ENCODE results near the gene CORO2A.
"Not testable (repeated sequence)": the region's sequence is repeated elsewhere in the genome, so short reads cannot be mapped to it uniquely, and the experiment has no call there.

The CORO2A gene

GRCh38 chr9:98191181-98191608 is 1.2 kb downstream of the CORO2A start:
- no peak for DNase-seq

- DNase-seq, result no peak
Measured at GRCh38 chr9:98190757-98191105, 1.7 kb downstream of the CORO2A start.

DNA sequence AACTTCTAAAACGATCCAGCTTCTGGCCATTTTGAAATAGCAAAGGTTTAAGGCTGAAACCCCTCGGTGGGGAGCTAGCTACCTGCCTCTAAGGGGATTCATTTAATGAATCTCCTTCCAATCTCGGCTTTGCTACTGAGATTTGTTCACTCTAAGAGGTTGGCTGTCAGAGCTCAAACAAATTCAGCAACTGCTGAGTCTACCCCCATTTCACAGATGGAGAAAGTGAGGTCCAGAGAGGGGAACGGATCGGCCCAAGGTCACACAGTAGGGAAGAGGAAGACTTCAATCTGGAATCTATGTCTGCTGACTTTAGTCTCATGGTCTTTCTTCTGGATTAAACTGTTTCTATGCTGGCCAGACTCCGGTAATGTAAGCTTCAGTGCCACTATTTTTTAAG is 3.0 kb downstream of the CORO2A start:
- no peak for DNase-seq

GRCh38 chr9:98187926-98188325 is 4.5 kb downstream of the CORO2A start:
- DNase-seq, result no peak

GRCh38 chr9:98186236-98186635 is 6.2 kb downstream of the CORO2A start:
- DNase-seq, result no peak

DNA sequence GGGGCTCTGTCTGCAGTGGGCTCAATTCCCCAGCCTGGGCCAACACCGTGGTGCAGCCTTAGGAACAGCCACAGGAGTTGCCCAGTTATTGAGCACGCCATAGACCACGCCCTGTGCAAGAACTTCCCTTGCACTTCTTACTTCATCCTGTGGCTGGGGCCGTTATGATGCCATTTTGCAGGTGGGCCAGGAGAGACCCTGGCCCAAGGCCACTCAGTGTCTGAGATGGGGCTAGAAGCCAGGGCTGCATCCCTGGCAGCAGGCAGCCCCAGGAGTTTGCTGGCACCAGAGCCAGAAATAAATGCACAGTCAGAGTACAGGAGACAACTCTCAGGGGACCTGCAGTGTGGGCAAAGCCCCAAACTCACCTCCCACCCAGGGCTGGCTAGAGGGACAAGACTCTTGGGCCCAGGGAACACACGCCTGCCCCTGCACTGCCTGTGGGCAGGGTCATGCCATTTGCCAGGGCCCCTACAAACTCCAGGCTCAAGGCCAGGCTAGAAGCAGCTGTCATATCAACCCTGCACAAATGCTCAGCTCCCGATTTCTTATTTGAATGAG is 6.7 kb downstream of the CORO2A start:
- no peak for DNase-seq

GRCh38 chr9:98185021-98185567 is 7.3 kb downstream of the CORO2A start:
- no peak for DNase-seq

DNA sequence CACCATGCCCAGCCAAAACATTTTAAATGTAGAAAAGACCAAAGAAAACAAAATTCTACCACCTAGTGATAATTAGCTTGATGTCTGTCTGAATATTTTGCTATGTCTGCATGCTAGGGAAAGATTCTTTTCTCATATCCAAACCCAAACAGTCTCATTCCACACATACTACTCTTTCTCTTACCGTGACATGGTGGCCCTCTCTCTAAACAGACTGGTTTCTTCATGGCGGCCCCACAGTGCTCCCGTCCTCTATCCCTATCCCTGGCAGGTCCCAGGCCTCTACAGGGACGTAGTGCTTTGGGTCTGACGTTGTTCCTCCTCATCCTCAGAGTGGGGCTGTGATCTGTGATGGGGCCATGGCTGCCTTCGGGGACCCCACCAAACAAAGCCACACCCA is 8.1 kb downstream of the CORO2A start:
- DNase-seq, result no peak

DNA sequence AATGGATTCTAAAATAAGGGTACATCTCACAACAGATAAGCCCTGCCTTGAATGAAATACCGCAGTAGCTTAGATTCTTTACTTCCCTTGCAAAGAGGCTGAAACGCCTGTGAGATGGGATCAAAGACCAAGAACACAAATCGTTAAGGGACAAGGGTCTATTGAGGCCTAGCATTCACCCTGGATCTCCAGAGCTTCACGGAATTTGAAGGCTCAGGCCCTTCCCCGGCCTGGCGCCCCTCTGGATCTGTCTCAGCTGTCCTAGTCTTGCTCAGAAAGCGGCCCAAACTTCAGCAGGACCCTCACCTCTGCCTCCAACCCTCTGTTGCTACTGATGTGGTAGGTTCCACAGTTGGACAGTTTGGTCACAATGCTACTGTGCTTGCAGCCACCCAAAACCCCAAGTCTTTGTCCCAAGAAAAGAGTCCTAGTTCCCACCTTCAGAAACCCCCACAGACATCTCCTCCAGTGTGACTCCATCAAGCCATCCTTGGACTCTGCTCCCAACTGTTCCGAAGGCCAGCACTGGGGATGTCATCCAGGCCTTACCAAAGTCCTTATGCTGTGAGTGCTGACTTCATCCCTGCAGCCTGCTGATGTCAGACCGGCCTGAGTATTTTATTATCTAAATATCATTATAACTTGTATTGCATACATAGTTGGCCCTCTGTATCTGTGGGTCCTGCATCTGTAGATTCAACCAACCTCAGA is 9.4 kb downstream of the CORO2A start:
- no peak for DNase-seq

DNA sequence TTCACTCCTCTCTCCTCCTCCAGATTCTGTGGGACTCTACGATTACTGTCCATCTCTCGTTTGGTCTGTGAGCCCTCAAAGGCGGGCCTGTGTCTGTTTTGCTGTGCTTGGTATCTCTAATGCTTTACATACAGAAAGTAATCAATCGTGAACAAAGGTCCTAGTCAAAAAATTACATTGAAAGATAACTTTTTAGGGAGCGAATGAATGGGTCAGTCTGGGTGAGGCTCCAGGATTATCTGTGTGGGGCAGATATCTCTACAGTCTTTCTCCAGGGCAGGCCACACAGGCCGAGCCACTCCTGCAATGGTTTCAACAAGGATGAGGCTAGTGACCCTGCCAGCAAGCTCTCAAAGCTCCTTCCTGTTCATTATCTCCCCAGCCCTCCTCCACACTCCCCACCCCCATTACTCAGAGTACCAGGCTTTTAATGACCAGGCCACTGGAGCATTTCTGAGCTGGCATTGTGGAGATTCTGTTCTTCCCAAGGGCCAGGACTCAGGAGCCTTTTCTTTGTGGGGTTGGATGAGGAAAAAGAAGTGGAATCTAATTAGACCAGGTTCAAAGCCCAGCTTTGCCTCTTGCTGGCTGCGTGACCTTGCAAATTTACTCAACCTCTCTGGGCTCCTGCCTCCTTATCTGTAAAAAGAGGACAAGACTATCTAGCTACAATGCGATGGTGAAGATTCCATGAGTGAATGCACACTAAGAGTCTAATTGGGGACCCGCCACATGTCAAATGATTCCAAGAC is 10.2 kb downstream of the CORO2A start:
- no peak for DNase-seq

DNA sequence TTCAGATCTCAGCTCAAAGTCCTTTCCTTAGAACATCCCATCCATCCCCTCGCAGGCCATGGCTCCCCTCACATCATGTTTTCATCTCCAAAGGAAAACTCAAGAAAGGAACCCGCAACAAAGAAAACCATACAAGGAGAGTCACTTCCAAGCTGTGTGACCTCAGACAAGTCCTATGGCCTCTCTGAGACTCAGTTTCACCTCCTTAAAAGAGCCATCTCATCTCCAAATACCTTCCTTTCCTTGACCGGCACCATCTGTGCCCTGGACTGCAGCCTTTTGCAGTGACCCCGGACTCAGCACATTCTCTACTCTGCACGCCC is 10.7 kb downstream of the CORO2A start:
- DNase-seq, result no peak

DNA sequence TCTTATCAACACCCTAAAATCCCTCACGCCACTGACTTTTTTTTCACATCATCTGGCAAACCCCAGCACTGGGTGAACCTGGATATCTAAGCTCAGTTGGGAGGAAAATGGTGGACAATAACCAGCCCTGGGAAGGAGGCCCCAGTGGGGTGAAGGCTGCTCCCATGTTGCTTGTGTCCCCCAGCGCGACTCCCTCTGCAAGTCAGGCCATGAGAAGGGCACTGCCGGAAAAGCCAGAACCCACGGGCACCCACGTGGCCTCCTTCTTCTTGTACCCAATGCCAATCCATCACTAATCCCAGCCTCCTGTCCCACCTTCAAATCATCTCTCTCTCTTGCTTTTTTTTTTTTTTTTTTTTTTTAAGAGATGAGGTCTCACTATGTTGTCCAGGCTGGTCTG is 11.4 kb downstream of the CORO2A start:
- no peak for DNase-seq

- no peak for DNase-seq
Measured at GRCh38 chr9:98178874-98179850, 13.3 kb downstream of the CORO2A start.

DNA sequence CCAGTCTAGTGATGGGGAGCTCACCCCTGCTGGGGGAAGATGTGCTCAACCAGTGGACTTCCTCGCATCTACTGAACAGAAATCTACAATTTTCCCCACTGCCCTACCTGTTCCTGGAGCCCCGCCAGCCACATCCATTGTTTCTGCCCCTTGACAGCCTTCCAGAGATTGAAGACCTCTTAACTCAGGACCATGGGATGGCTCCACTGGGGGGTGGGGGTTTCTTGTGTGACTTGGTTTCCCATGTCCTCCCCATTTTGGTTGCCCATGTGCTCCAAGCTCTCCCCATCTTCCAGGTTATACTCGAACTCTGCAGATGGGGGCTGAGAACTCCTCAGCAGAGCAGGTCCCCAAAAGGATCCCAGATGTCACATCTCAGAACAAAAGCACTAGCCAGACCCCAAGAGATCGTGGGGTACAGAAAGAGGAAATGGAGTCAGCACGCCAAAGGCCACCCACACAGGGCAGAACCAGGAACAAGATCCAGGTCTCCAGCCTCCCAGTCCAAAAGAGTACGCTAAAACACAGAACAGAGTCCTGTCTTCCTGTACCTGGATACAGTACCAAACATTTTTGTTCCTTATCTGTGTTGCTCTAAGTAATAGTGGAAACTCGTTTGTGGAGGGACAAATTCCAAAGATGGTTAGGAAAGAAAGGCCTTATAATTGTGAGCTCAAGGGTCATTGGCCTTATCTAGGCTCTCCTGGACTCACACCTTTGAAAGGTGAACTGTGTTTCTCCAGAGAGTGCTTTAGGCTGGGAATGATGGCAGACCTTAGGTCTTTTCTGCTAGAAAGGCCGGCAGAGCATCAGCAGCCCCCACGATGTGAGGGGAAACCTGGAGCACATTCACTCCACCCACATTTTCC is 15.8 kb downstream of the CORO2A start:
- no peak for DNase-seq

GRCh38 chr9:98175762-98176161 is 16.7 kb downstream of the CORO2A start:
- DNase-seq, result no peak

GRCh38 chr9:98175028-98175569 is 17.3 kb downstream of the CORO2A start:
- DNase-seq, result no peak

DNA sequence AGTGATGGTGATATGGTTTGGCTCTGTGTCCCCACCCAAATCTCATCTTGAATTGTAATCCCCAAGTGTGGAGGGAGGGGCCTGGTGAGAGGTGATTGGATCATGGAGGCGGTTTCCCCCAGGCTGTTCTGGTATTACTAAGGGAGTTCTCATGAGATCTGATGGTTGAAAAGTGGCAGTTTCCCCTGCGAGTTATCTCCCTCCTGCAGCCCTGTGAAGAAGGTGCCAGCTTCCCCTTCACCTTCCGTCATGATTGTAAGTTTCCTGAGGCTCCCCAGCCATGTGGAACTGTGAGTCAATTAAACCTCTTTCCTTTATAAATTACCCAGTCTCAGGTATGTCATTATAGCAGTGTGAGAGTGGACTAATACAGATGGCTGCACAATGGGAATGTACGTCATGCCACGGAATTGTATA is 17.9 kb downstream of the CORO2A start:
- DNase-seq, result not testable (repeated sequence)

- no peak for DNase-seq
Measured at GRCh38 chr9:98173181-98173580, 19.3 kb downstream of the CORO2A start.

DNA sequence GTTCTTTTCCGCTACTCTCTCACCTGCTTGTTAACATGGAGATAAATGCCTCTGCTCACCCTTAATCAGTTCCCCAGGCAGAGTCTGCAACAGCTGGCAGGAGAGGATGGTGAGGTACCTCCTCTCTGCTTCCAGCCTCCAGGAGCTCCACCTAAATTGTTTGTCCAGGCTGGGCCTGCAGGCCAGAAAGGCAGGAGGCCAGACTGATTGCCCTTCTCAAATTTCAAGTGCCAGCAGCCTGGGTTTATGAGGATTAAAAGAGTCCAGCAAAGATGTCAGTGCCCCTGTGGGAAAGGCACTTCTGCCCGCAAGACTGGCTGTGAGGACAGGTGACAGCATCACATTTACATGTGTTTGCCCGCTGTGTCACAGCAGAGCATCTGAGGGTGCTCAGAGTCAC is 19.8 kb downstream of the CORO2A start:
- DNase-seq, result no peak

DNA sequence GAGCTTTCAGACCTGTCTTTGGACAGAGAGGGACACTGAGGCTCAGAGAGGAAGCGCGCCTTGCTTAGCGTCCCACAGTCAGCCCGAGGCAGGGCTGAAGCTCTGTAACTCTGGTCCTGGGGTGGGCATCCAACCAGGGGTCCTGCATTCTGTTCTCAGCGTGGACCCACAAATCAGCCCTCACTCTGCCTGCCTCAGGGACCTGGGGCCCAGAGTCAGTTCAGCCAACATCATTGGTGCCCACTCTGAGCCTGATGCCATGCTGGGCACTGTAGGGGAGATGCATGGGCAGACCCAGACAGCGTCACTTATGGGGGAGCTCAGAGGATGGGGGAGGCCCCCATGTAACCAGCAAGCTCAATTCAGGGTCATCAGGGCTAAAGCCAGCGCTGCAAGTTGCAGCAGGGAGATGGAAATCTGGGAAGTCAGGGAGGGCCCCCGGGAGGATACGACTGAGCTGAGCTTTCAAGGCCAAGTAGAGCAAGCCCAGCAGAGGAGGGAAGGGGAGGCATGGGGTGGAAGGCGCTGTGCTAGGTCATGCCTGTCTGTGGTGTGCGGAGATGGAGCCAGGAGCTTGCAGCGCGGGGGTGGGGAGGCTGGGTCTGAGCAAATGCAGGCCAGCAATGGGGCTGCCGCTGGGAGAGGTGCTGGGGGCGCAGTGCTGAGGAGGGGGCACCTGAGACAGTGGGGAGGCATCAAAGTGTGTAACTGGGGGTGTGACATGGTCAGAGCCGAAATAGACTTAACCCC is 21.1 kb downstream of the CORO2A start:
- DNase-seq, result no peak

- DNase-seq, result peak; percentile 32
Measured at GRCh38 chr9:98168941-98169488, 23.4 kb downstream of the CORO2A start.

Data from stimulated activated CD4-positive, alpha-beta T cell treated with anti-CD3 and anti-CD28 coated beads, Interleukin-4, amount 100 ng/mL, for 1 hour (primary cell).